Measurements from ENCODE around the gene NLRP1.

Gene NLRP1

DNA sequence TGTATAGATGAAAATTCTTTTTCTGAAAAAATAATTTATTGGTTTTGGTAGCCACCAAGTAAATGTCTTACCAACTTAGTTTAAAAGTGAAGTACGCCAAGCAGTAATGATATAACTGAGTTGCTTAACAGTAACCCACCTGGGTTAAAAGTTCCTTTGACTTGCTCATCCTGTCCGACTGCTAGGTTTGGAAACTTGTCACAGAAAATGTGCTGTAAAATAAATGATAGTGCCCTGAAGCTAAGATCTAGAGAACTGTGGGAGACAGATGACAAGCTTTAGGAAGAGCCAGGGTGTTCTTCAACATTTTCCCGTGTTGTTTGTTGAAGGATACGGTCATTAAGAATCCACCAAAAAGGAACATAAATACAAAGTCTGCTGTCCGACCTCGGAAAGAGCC is 103.3 kb downstream of the NLRP1 start:
- no peak overlapping the region for H3K4me3 ChIP-seq (replicated peaks; ENCODE audit: low read depth, low read length)
- TF ChIP-seq, protein P1, sequence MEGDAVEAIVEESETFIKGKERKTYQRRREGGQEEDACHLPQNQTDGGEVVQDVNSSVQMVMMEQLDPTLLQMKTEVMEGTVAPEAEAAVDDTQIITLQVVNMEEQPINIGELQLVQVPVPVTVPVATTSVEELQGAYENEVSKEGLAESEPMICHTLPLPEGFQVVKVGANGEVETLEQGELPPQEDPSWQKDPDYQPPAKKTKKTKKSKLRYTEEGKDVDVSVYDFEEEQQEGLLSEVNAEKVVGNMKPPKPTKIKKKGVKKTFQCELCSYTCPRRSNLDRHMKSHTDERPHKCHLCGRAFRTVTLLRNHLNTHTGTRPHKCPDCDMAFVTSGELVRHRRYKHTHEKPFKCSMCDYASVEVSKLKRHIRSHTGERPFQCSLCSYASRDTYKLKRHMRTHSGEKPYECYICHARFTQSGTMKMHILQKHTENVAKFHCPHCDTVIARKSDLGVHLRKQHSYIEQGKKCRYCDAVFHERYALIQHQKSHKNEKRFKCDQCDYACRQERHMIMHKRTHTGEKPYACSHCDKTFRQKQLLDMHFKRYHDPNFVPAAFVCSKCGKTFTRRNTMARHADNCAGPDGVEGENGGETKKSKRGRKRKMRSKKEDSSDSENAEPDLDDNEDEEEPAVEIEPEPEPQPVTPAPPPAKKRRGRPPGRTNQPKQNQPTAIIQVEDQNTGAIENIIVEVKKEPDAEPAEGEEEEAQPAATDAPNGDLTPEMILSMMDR (IDR thresholded peaks at IDR 0.05; ENCODE audit: low read length, missing control alignments): no peak
- no peak for DNase-seq (ENCODE audit: low read depth)

DNA sequence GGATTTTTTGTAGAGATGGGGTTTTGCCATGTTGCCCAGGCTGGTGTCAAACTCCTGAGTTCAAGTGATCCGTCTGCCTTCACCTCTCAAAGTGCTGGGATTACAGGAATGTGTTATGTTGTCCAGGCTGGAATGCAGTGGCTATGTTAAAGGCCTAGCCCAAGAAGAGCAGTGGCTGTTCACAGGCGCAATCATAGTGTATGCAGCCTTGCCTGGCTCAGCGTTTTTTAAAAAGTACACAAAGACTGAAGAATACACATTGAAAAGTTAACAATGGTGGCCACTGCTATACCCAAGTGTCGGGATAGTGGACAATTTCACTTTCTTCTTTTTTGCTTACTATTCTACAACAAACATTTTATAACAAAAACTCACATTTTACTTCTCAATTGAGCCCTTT is 105.3 kb downstream of the NLRP1 start:
- H3K4me3 ChIP-seq (replicated peaks; ENCODE audit: low read depth, low read length): no peak overlapping the region
- TF ChIP-seq, protein P1 (IDR thresholded peaks at IDR 0.05; ENCODE audit: low read length, missing control alignments): no peak
- DNase-seq (ENCODE audit: low read depth): no peak

DNA sequence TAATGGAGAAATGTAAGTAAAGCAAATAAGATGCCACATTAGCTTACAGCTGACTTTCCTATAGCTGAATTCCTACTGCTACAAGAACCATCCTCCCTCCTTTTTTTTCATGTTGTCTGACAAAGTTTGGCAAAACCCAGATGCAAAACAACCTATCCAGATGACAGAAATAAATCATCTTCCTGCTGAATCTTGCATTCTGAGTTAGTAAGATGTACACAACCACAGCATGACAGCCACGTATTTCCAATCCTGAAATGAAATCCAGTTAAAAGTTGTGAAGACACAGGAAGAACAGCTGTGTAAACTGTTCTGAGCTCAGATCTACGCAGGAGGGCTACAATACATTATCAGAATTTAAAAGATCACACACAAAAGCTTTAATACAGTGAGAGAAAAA is 110.4 kb downstream of the NLRP1 start:
- no peak overlapping the region for H3K4me3 ChIP-seq (replicated peaks; ENCODE audit: low read depth, low read length)
- no peak for DNase-seq (ENCODE audit: low read depth)
- TF ChIP-seq, protein P1 (IDR thresholded peaks at IDR 0.05; ENCODE audit: low read length, missing control alignments): no peak

DNA sequence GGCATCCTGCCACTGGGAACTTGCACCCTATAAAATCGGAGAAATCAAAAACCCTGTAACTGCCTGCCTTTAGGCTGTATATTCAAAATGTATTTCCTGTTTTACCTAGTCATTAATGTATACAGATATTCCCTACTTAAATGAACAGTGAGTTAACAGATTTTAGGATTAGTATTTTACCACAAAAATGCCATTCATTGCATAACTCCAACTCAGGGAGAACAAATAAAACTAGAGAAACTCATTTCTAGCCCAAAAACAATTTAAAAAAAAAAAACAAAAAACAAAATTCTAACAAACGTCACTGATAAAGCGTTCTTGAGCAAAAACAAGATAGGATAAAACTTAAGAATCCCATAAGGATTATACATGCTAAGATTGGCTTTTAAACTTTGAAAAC is 111.8 kb downstream of the NLRP1 start:
- DNase-seq (ENCODE audit: low read depth): no peak
- TF ChIP-seq, protein P1 (IDR thresholded peaks at IDR 0.05; ENCODE audit: low read length, missing control alignments): no peak
- no peak overlapping the region for H3K4me3 ChIP-seq (replicated peaks; ENCODE audit: low read depth, low read length)

DNA sequence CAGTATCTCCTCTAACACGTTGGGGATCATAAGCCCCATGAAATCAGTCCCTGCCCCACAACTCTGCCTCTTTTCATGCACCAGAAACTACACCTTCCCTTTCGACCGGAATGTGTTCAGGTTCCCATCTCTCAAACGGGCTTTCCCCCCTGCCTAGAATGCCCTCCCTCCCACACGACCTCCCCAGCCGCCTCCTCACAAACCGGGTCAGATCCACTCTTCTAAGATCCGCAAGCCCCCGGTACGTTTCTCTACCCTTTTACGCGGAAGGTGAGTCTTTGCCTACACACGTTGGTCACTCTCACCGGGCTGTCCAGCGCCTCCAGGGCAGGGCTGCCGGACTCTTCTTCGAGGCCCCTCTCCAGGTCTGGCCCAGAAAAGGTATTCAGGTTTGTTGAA is 116.2 kb downstream of the NLRP1 start:
- no peak for DNase-seq (ENCODE audit: low read depth)
- H3K4me3 ChIP-seq (replicated peaks; ENCODE audit: low read depth, low read length): peak overlapping the region; percentile 85
- TF ChIP-seq, protein P1 (IDR thresholded peaks at IDR 0.05; ENCODE audit: low read length, missing control alignments): no peak

DNA sequence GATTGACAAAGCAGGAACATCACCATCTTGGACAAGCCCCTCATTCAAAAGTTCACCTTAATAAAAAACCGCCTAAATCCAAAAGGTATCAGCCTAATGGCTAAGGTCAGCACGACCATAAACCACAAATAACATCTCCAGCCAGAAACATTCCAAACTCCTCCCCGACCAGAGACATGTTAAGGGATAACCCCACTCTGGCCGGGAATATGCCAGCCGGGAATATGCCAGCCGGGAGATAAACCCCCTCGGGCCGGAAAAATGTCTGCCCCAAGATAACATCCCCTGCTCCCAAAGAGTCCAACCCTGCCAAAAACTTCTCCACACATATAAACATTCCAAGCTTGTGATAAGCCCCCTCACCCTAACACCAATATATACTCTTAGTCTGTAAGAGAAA is 116.9 kb downstream of the NLRP1 start:
- DNase-seq (ENCODE audit: low read depth): no peak
- H3K4me3 ChIP-seq (replicated peaks; ENCODE audit: low read depth, low read length): peak overlapping the region; percentile 85
- TF ChIP-seq, protein P1 (IDR thresholded peaks at IDR 0.05; ENCODE audit: low read length, missing control alignments): no peak

DNA sequence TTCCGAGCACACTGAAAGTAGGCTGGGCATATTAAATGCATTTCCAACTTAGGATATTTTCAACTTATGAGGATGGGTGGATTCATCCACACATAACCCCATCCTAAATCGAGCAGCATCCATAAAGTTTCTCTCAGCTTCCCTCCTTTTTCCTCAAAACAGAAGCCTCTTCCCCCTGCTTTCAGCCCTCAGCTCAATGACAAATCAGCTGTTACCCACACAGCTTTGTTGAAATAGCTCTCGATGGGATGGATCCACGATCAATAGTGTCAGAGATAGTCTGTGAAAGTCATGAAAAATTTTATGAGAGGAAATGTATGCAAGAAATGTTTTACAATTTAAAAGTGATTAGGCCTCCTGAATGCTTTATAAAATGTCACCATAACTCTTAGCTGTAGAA is 118.0 kb downstream of the NLRP1 start:
- no peak for DNase-seq (ENCODE audit: low read depth)
- TF ChIP-seq, protein P1 (IDR thresholded peaks at IDR 0.05; ENCODE audit: low read length, missing control alignments): no peak
- H3K4me3 ChIP-seq (replicated peaks; ENCODE audit: low read depth, low read length): no peak overlapping the region
